Glomerular visceral epithelial cell (primary cell): ENCODE data around the gene NHEJ1.
A peak's percentile ranks its signal among the peaks of the same experiment; 100 is the strongest.

Source experiments
- DNase-seq: peaks from one replicate; pipeline ENCODE4 v3.0.0-alpha.2; 2016; ENCODE audit errors: extremely low spot score

The NHEJ1 gene

GRCh38 chr2:219058541-219059374 is 101.9 kb downstream of the NHEJ1 start:
- peak; percentile 54 for DNase-seq

- peak; percentile 76 for DNase-seq
Measured at GRCh38 chr2:219057709-219058540, 102.7 kb downstream of the NHEJ1 start.

GRCh38 chr2:219056896-219057708 is 103.5 kb downstream of the NHEJ1 start:
- no peak for DNase-seq

GRCh38 chr2:219056176-219056895 is 104.3 kb downstream of the NHEJ1 start:
- no peak for DNase-seq

- DNase-seq: no peak
Measured at GRCh38 chr2:219054956-219055903, 105.4 kb downstream of the NHEJ1 start.

- DNase-seq: no peak
Measured at GRCh38 chr2:219049282-219049681, 111.3 kb downstream of the NHEJ1 start.

- DNase-seq: peak; percentile 31
Measured at GRCh38 chr2:219045937-219046550, 114.6 kb downstream of the NHEJ1 start.

GRCh38 chr2:219042750-219043149 is 117.9 kb downstream of the NHEJ1 start:
- DNase-seq: no peak

- DNase-seq: no peak
Measured at GRCh38 chr2:219042157-219042556, 118.5 kb downstream of the NHEJ1 start.

- DNase-seq: peak; percentile 45
Measured at GRCh38 chr2:219041252-219041651, 119.4 kb downstream of the NHEJ1 start, which contains the start of gene CFAP65. Gene CFAP65 (minus strand): TSS chr2:219041516. CDS start chr2:219039048, 2,468 bp downstream.

GRCh38 chr2:219038600-219038999 is 122.0 kb downstream of the NHEJ1 start:
- no peak for DNase-seq

- no peak for DNase-seq
Measured at GRCh38 chr2:219037783-219038499, 122.7 kb downstream of the NHEJ1 start.

GRCh38 chr2:219035942-219036341 is 124.7 kb downstream of the NHEJ1 start:
- DNase-seq: no peak

GRCh38 chr2:219034823-219035222 is 125.8 kb downstream of the NHEJ1 start:
- DNase-seq: no peak

GRCh38 chr2:219032051-219032745 is 128.4 kb downstream of the NHEJ1 start:
- no peak for DNase-seq

- no peak for DNase-seq
Measured at GRCh38 chr2:219031005-219031738, 129.4 kb downstream of the NHEJ1 start.

GRCh38 chr2:219030177-219030940 is 130.3 kb downstream of the NHEJ1 start:
- no peak for DNase-seq
